AG09319 (cell line): ENCODE results near the gene SHROOM3.

Experiments
- DNase-seq: peaks from one replicate; pipeline ENCODE4 v3.0.0-alpha.2; 2010; ENCODE audit warnings: low read depth; ENCODE audit errors: extremely low read depth
- CTCF ChIP-seq: IDR thresholded peaks from 2 replicates; pipeline ENCODE4 v1.5.1; 2011; ENCODE audit warnings: low read depth, mild to moderate bottlenecking, inconsistent platforms, low read length, moderate library complexity

The SHROOM3 gene

DNA sequence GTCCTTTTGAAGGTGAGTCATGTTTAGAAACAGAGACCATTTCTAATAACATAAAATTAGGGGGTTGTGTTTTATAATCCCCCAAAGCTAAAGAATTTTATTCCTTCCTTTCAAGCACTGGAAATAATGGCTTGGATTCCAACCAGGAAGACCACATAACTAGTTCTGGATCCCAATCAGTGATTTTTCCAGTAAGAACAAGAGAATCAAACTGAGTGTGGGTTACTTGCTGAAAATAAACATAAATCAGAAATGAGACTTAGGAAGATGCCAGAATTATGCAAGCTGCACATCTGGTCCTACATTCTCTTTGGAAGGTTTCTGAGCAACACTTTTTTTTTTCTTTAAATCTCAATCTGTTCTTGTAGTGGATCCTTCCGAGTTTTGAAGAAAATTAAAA, 386.6 kb downstream of the SHROOM3 start:
- DNase-seq: peak; percentile 72

DNA sequence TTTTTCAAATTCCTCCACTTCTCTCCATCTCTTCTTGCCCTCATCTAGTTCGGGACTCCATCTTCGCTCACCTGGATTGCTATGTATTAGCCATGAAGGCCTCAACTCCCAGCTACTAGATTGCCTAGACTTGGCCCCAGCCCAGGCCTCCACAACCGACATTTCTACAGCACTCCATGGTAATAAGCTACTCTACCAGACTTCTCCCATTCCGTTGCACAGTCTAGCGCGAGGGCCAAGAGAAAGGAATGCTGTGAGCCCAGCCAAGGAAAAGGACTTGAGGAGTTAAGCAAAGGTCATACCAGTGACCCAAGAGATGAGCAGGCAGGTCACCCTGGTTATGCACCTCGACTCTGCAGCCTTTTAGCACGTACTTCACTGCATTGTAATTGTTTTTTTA, 387.3 kb downstream of the SHROOM3 start:
- DNase-seq: no peak

More for the DNA sequence above, 386.6 kb downstream of the SHROOM3 start:
- no peak for TF ChIP-seq CTCF

GRCh38 chr4:76823495-76823894, 388.5 kb downstream of the SHROOM3 start:
- no peak for TF ChIP-seq CTCF
- no peak for DNase-seq

More for the DNA sequence above, 387.3 kb downstream of the SHROOM3 start:
- TF ChIP-seq CTCF: no peak

GRCh38 chr4:76830612-76830963, 395.6 kb downstream of the SHROOM3 start:
- DNase-seq: no peak
- no peak for TF ChIP-seq CTCF

- TF ChIP-seq CTCF: no peak
- peak; percentile 71 for DNase-seq
Measured at GRCh38 chr4:76830964-76831703, 396.1 kb downstream of the SHROOM3 start.

DNA sequence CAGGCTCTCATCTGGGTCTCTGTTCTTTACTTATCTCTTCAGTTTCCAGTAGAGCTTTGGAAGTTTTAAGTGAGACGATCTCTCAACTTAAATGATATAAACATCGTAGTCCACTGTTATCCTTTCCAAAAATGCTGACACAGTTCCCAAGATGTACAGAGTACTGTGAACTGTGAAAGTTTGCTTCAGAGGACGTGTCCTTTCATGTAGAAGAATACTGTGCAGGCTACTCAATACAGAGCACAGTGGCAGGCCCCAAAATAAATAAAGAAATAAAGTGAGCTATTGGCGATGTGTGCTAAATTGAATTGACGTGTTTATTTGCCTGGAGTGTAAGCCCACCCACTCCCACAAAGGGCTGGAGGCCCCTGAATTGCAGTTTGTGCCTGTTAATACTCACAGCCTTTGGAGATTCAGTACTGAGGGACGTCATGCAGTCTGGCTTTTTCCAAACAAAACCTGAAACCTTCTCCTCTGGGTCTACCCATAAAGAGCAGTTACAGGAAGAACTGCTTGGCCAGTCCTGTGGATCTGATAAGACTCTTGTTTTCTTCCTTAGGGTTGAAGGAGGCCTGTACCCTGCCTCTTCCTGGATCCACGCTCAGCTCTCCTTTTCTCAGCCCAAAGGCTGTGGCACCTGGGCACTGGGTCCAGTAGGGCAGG, 396.8 kb downstream of the SHROOM3 start:
- DNase-seq: no peak
- TF ChIP-seq CTCF: no peak
